ENCODE results near the gene SLCO4C1.
A peak's percentile ranks its signal among the peaks of the same experiment; 100 is the strongest.
"Not testable (repeated sequence)": the region's sequence is repeated elsewhere in the genome, so short reads cannot be mapped to it uniquely, and the experiment has no call there.

SLCO4C1 gene

GRCh38 chr5:102296178-102296817 lies at the start of gene SLCO4C1:
Gene SLCO4C1 (minus strand): TSS chr5:102296284. CDS start chr5:102296262, 22 bp downstream.
- DNase-seq (ENCODE audit: low read depth in 2 of 2): peak; percentile 62 to 63

- no peak for DNase-seq (ENCODE audit: low read depth in 2 of 2)
Observed at GRCh38 chr5:102341681-102342288, 45.7 kb upstream of the SLCO4C1 start.

GRCh38 chr5:102324714-102325113 lies 28.6 kb upstream of the SLCO4C1 start:
- DNase-seq (ENCODE audit: low read depth in 2 of 2): no peak

- not testable (repeated sequence) for DNase-seq (ENCODE audit: low read depth in 2 of 2)
Observed at GRCh38 chr5:102318801-102319200, 22.7 kb upstream of the SLCO4C1 start.

- no peak for DNase-seq (ENCODE audit: low read depth in 2 of 2)
Observed at GRCh38 chr5:102314328-102314727, 18.2 kb upstream of the SLCO4C1 start.

GRCh38 chr5:102313912-102314311 lies 17.8 kb upstream of the SLCO4C1 start:
- no peak for DNase-seq (ENCODE audit: low read depth in 2 of 2)

GRCh38 chr5:102312586-102313370 lies 16.7 kb upstream of the SLCO4C1 start:
- no peak for DNase-seq (ENCODE audit: low read depth in 2 of 2)

- no peak for DNase-seq (ENCODE audit: low read depth in 2 of 2)
Observed at GRCh38 chr5:102309586-102309985, 13.5 kb upstream of the SLCO4C1 start.

GRCh38 chr5:102307232-102307631 lies 11.1 kb upstream of the SLCO4C1 start:
- DNase-seq (ENCODE audit: low read depth in 2 of 2): no peak

- DNase-seq (ENCODE audit: low read depth in 2 of 2): no peak
Observed at GRCh38 chr5:102306121-102306520, 10.0 kb upstream of the SLCO4C1 start.

GRCh38 chr5:102295534-102296177 lies 428 bp downstream of the SLCO4C1 start:
- DNase-seq (ENCODE audit: low read depth in 2 of 2): no peak

GRCh38 chr5:102294886-102295395 lies 1.1 kb downstream of the SLCO4C1 start:
- no peak for DNase-seq (ENCODE audit: low read depth in 2 of 2)

- no peak for DNase-seq (ENCODE audit: low read depth in 2 of 2)
Observed at GRCh38 chr5:102290004-102290403, 6.1 kb downstream of the SLCO4C1 start.

- no peak for DNase-seq (ENCODE audit: low read depth in 2 of 2)
Observed at GRCh38 chr5:102289251-102289899, 6.7 kb downstream of the SLCO4C1 start.

GRCh38 chr5:102288630-102289029 lies 7.5 kb downstream of the SLCO4C1 start:
- no peak for DNase-seq (ENCODE audit: low read depth in 2 of 2)

GRCh38 chr5:102286476-102286875 lies 9.6 kb downstream of the SLCO4C1 start:
- DNase-seq (ENCODE audit: low read depth in 2 of 2): no peak

- DNase-seq (ENCODE audit: low read depth in 2 of 2): no peak
Observed at GRCh38 chr5:102283102-102283797, 12.8 kb downstream of the SLCO4C1 start.

- DNase-seq (ENCODE audit: low read depth in 2 of 2): no peak
Observed at GRCh38 chr5:102279711-102280110, 16.4 kb downstream of the SLCO4C1 start.

- no peak for DNase-seq (ENCODE audit: low read depth in 2 of 2)
Observed at GRCh38 chr5:102278231-102278630, 17.9 kb downstream of the SLCO4C1 start.

- DNase-seq (ENCODE audit: low read depth in 2 of 2): no peak
Observed at GRCh38 chr5:102277144-102277543, 18.9 kb downstream of the SLCO4C1 start.

- DNase-seq (ENCODE audit: low read depth in 2 of 2): no peak
Observed at GRCh38 chr5:102271759-102272158, 24.3 kb downstream of the SLCO4C1 start.

All from stimulated activated CD8-positive, alpha-beta memory T cell treated with anti-CD3 and anti-CD28 coated beads, Interleukin-2, amount 100 ng/mL, for 48 hours (primary cell).